K562 (cell line): Measurements from ENCODE around the gene RNF167. TPM values are rescaled to one million over a fixed set of nuclear protein-coding genes. Genes with fewer than 3 reads are reported as not detected.

ENCODE experiments used
- CEBPG ChIP-seq, 3 experiments: fragments of 200-800 bp in 1 of 3; sonication (Bioruptor generic) in 1 of 3; sonication (generic) in 1 of 3; formaldehyde crosslinking in 1 of 3; IDR thresholded peaks in 2 of 3; conservative IDR thresholded peaks in 1 of 3; 2 replicates each; pipeline versions ENCODE4 v1.6.1 to v1.8.0; 2016 to 2022; ENCODE audit warnings: missing compliant biosample characterization in 2 of 3, missing genetic modification characterization in 2 of 3, mild to moderate bottlenecking in 1 of 3, missing genetic modification reagents in 1 of 3
- ELF2 ChIP-seq: fragments of 250-450 bp; sonication (Bioruptor Pico); IDR thresholded peaks from 2 replicates; pipeline ENCODE4 v1.5.0; 2021; ENCODE audit warnings: mild to moderate bottlenecking
- HDGF ChIP-seq: fragments of 450-650 bp; IDR thresholded peaks from 2 replicates; pipeline ENCODE4 v1.6.1; 2016
- HMBOX1 ChIP-seq: sonication (generic); IDR thresholded peaks from 2 replicates; pipeline ENCODE4 v1.6.1; 2016
- HNRNPLL ChIP-seq: fragments of 200-400 bp; formaldehyde crosslinking; IDR thresholded peaks from 2 replicates; pipeline ENCODE4 v1.6.1; 2017; ENCODE audit warnings: low read length, low read depth, mild to moderate bottlenecking; ENCODE audit not compliant: poor library complexity, severe bottlenecking
- RBM15 ChIP-seq: fragments of 200-400 bp; formaldehyde crosslinking; IDR thresholded peaks from 2 replicates; pipeline ENCODE4 v1.6.1; 2018; ENCODE audit warnings: mild to moderate bottlenecking, low read length, moderate library complexity; ENCODE audit not compliant: insufficient read depth
- TEAD2 ChIP-seq: fragments of 450-650 bp; IDR thresholded peaks from 2 replicates; pipeline ENCODE4 v1.6.1; 2016; ENCODE audit warnings: missing genetic modification characterization, control low read depth, missing compliant biosample characterization
- TEAD4 ChIP-seq, 2 experiments: sonication (generic) in 1 of 2; formaldehyde crosslinking in 1 of 2; IDR thresholded peaks; 2 replicates each; pipeline versions ENCODE4 v1.6.1 to v1.8.0; 2012 to 2022; ENCODE audit warnings: borderline replicate concordance in 1 of 2, inconsistent platforms in 1 of 2, low read length in 1 of 2, mild to moderate bottlenecking in 1 of 2, missing genetic modification reagents in 1 of 2
- ZNF316 ChIP-seq: fragments of 450-650 bp; IDR thresholded peaks from 2 replicates; pipeline ENCODE4 v1.6.1; 2016
- ZNF830 ChIP-seq: fragments of 250-450 bp; sonication (Bioruptor Pico); IDR thresholded peaks from 2 replicates; pipeline ENCODE4 v1.5.0; 2021; ENCODE audit warnings: mild to moderate bottlenecking
- polyA plus RNA-seq, 8 experiments: library from polyadenylated mRNA; depleted of rRNA in 4 of 8; stranded (reverse) in 5 of 8; unstranded in 3 of 8; fragments of >200 nt; fragmentation: Nextera tagmentation in 2 of 8; fragmentation: Illumina TruSeq in 1 of 8; extraction: Ambion mirVana in 2 of 8; extraction: Trizol in 1 of 8; gene quantifications; 2 replicates each; pipeline versions ENCODE4 v1.2.1 to v1.2.3, GENCODE V29; 2011 to 2014; ENCODE audit warnings: inconsistent platforms in 1 of 8, missing spikeins in 1 of 8
- total RNA-seq, 7 experiments: library from RNA; depleted of rRNA in 6 of 7; stranded (reverse); fragments of >200 nt in 6 of 7; fragmentation: Illumina TruSeq in 2 of 7; extraction: Trizol in 2 of 7; gene quantifications; 2 replicates each; pipeline versions ENCODE4 v1.2.1 to v1.2.3, GENCODE V29; 2011 to 2021; ENCODE audit warnings: low replicate concordance in 1 of 7
- TF ChIP-seq, protein P1 (sequence below): IDR thresholded peaks from 3 replicates; pipeline ENCODE4 v1.6.1; 2011; ENCODE audit warnings: borderline replicate concordance, mild to moderate bottlenecking, moderate library complexity; ENCODE audit not compliant: insufficient read length; ENCODE audit errors: extremely low read depth
- TF ChIP-seq, protein P2 (sequence below), 2 experiments: fragments of 450-650 bp; formaldehyde crosslinking in 1 of 2; IDR thresholded peaks; 2 replicates each; pipeline versions ENCODE4 v1.4.0 to v1.6.1; 2014 to 2020; ENCODE audit warnings: mild to moderate bottlenecking in 2 of 2, borderline replicate concordance in 1 of 2, low read depth in 1 of 2
- TF ChIP-seq, protein P3 (sequence below): sonication (generic); formaldehyde crosslinking; IDR thresholded peaks from 2 replicates; pipeline ENCODE4 v1.5.0; 2020; ENCODE audit warnings: missing genetic modification reagents

Gene RNF167
- total and polyA plus RNA-seq, 9 of the 15 experiments (the other 6 are each of a cell fraction or from before 2014, with no cell fraction given): 16.5 to 143 (median 45.5) TPM

- no peak for TF ChIP-seq HMBOX1
- no peak for TF ChIP-seq ELF2 (CRISPR knock-in tag)
- TF ChIP-seq ZNF316: no peak
- TF ChIP-seq HNRNPLL: peak; percentile 93
- TF ChIP-seq RBM15: no peak
- no peak for TF ChIP-seq CEBPG (CRISPR knock-in tag; IDR thresholded peaks at IDR 0.05)
- TF ChIP-seq CEBPG (tag; conservative IDR thresholded peaks at IDR 0.05 in 1 of 2, IDR thresholded peaks at IDR 0.05 in 1 of 2): no peak
- TF ChIP-seq, protein P1, sequence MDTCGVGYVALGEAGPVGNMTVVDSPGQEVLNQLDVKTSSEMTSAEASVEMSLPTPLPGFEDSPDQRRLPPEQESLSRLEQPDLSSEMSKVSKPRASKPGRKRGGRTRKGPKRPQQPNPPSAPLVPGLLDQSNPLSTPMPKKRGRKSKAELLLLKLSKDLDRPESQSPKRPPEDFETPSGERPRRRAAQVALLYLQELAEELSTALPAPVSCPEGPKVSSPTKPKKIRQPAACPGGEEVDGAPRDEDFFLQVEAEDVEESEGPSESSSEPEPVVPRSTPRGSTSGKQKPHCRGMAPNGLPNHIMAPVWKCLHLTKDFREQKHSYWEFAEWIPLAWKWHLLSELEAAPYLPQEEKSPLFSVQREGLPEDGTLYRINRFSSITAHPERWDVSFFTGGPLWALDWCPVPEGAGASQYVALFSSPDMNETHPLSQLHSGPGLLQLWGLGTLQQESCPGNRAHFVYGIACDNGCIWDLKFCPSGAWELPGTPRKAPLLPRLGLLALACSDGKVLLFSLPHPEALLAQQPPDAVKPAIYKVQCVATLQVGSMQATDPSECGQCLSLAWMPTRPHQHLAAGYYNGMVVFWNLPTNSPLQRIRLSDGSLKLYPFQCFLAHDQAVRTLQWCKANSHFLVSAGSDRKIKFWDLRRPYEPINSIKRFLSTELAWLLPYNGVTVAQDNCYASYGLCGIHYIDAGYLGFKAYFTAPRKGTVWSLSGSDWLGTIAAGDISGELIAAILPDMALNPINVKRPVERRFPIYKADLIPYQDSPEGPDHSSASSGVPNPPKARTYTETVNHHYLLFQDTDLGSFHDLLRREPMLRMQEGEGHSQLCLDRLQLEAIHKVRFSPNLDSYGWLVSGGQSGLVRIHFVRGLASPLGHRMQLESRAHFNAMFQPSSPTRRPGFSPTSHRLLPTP: no peak
- TF ChIP-seq HDGF: no peak
- no peak for TF ChIP-seq ZNF830 (CRISPR knock-in tag)
- TF ChIP-seq TEAD2: peak; percentile 89
- TF ChIP-seq TEAD4 (IDR thresholded peaks at IDR 0.05; ENCODE audit: low read length): peak; percentile 74
- no peak for TF ChIP-seq TEAD4 (CRISPR knock-in tag; IDR thresholded peaks at IDR 0.05; ENCODE audit: borderline replicate concordance)
- TF ChIP-seq, protein P2, sequence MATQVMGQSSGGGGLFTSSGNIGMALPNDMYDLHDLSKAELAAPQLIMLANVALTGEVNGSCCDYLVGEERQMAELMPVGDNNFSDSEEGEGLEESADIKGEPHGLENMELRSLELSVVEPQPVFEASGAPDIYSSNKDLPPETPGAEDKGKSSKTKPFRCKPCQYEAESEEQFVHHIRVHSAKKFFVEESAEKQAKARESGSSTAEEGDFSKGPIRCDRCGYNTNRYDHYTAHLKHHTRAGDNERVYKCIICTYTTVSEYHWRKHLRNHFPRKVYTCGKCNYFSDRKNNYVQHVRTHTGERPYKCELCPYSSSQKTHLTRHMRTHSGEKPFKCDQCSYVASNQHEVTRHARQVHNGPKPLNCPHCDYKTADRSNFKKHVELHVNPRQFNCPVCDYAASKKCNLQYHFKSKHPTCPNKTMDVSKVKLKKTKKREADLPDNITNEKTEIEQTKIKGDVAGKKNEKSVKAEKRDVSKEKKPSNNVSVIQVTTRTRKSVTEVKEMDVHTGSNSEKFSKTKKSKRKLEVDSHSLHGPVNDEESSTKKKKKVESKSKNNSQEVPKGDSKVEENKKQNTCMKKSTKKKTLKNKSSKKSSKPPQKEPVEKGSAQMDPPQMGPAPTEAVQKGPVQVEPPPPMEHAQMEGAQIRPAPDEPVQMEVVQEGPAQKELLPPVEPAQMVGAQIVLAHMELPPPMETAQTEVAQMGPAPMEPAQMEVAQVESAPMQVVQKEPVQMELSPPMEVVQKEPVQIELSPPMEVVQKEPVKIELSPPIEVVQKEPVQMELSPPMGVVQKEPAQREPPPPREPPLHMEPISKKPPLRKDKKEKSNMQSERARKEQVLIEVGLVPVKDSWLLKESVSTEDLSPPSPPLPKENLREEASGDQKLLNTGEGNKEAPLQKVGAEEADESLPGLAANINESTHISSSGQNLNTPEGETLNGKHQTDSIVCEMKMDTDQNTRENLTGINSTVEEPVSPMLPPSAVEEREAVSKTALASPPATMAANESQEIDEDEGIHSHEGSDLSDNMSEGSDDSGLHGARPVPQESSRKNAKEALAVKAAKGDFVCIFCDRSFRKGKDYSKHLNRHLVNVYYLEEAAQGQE (IDR thresholded peaks at IDR 0.05; ENCODE audit: borderline replicate concordance): no peak
- TF ChIP-seq, protein P2 (CRISPR knock-in tag; IDR thresholded peaks at IDR 0.05; ENCODE audit: low read depth): peak; percentile 37; the same call in 1 of the 2 replicates
- TF ChIP-seq, protein P3, sequence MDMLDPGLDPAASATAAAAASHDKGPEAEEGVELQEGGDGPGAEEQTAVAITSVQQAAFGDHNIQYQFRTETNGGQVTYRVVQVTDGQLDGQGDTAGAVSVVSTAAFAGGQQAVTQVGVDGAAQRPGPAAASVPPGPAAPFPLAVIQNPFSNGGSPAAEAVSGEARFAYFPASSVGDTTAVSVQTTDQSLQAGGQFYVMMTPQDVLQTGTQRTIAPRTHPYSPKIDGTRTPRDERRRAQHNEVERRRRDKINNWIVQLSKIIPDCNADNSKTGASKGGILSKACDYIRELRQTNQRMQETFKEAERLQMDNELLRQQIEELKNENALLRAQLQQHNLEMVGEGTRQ (CRISPR knock-in tag): peak; percentile 37
Observed at GRCh38 chr17:4966844-4967538, 26.9 kb downstream of the RNF167 start (continued).
